Fibroblast of lung (primary cell): Measurements from ENCODE around the gene ARHGAP44. TPM values are rescaled to one million over a fixed set of nuclear protein-coding genes. Genes with fewer than 3 reads are reported as not detected.

Source experiments
- DNase-seq, 2 donors: peaks; one replicate each; pipeline versions ENCODE4 v3.0.0 to v3.0.0-alpha.2; 2010; ENCODE audit warnings: low read depth in 2 of 2
- H2AFZ ChIP-seq: 2 replicates; pipeline ENCODE4 v1.5.1; 2012; ENCODE audit warnings: low read length, control low read depth, inconsistent platforms
- H3K27ac ChIP-seq: 2 replicates; pipeline ENCODE4 v1.5.1; 2011; ENCODE audit warnings: low read length, control low read depth; ENCODE audit not compliant: insufficient read depth
- H3K27me3 ChIP-seq: 2 replicates; pipeline ENCODE4 v1.5.1; 2011; ENCODE audit warnings: mild to moderate bottlenecking, low read length; ENCODE audit not compliant: control insufficient read depth, insufficient read depth
- H3K36me3 ChIP-seq: 2 replicates; pipeline ENCODE4 v1.5.1; 2011; ENCODE audit warnings: low read length; ENCODE audit not compliant: control insufficient read depth, insufficient read depth
- H3K4me1 ChIP-seq: 2 replicates; pipeline ENCODE4 v1.5.1; 2011; ENCODE audit warnings: low read length; ENCODE audit not compliant: control insufficient read depth, insufficient read depth; ENCODE audit errors: extremely low read depth
- H3K4me2 ChIP-seq: 2 replicates; pipeline ENCODE4 v1.5.1; 2011; ENCODE audit warnings: low read length, control low read depth; ENCODE audit not compliant: insufficient read depth; ENCODE audit errors: extremely low read depth
- H3K4me3 ChIP-seq, 4 experiments: fragments of 200-600 bp in 1 of 4; sonication (generic) in 1 of 4; replicated peaks in 1 of 4; 2 replicates each; pipeline ENCODE4 v1.5.1; 2011 to 2016; ENCODE audit warnings: low read length in 4 of 4, low read depth in 3 of 4, mild to moderate bottlenecking in 3 of 4, control low read depth in 2 of 4, inconsistent platforms in 1 of 4, mixed read lengths in 1 of 4; ENCODE audit not compliant: insufficient read depth in 1 of 4; ENCODE audit errors: control extremely low read depth in 1 of 4
- H3K79me2 ChIP-seq: 2 replicates; pipeline ENCODE4 v1.5.1; 2012; ENCODE audit warnings: mild to moderate bottlenecking, low read length, inconsistent platforms; ENCODE audit not compliant: control insufficient read depth, insufficient read depth
- H3K9ac ChIP-seq: 2 replicates; pipeline ENCODE4 v1.5.1; 2011; ENCODE audit warnings: mild to moderate bottlenecking, low read length, control low read depth; ENCODE audit not compliant: insufficient read depth
- H3K9me3 ChIP-seq: 2 replicates; pipeline ENCODE4 v1.5.1; 2012; ENCODE audit warnings: low read depth, low read length; ENCODE audit not compliant: control insufficient read depth, insufficient read depth
- H4K20me1 ChIP-seq: 2 replicates; pipeline ENCODE4 v1.5.1; 2011; ENCODE audit warnings: low read length; ENCODE audit not compliant: control insufficient read depth, insufficient read depth; ENCODE audit errors: extremely low read depth
- CTCF ChIP-seq, 2 donors: IDR thresholded peaks in 1 of 2; conservative IDR thresholded peaks in 1 of 2; 1 replicate in 1 of 2; 2 replicates in 1 of 2; pipeline ENCODE4 v1.5.1; 2011 to 2012; ENCODE audit warnings: low read length in 2 of 2, control low read depth in 1 of 2, inconsistent platforms in 1 of 2, low read depth in 1 of 2, mild to moderate bottlenecking in 1 of 2
- EZH2 ChIP-seq: IDR thresholded peaks from 2 replicates; pipeline ENCODE4 v1.5.1; 2012; ENCODE audit warnings: low read length, control low read depth, mild to moderate bottlenecking; ENCODE audit errors: missing control alignments
- polyA plus RNA-seq, 2 donors: library from polyadenylated mRNA; depleted of rRNA in 1 of 2; stranded (reverse) in 1 of 2; unstranded in 1 of 2; fragments of >200 nt; gene quantifications; 2 replicates each; pipeline ENCODE4 v1.2.1, GENCODE V29; 2011 to 2012; ENCODE audit warnings: missing spikeins in 1 of 2
- total RNA-seq: library from RNA; depleted of rRNA; stranded (reverse); fragments of >200 nt; gene quantifications from 2 replicates; pipeline ENCODE4 v1.2.1, GENCODE V29; 2014

ARHGAP44 gene
- total and polyA plus RNA-seq, 2 donors (not counting 1 experiment from before 2014, with no cell fraction given), result 0.48 to 1.7 TPM

GRCh38 chr17:12815642-12816141 is 26.4 kb downstream of the ARHGAP44 start:
- H2AFZ ChIP-seq, result no peak overlapping the region
- H3K27ac ChIP-seq, result no peak overlapping the region
- H3K9me3 ChIP-seq, result no peaks in the 10 kb centered on the region
- no peaks in the 10 kb centered on the region for H3K4me1 ChIP-seq
- no peaks in the 10 kb centered on the region for H3K79me2 ChIP-seq
- no peaks in the 10 kb centered on the region for H3K27me3 ChIP-seq
- TF ChIP-seq EZH2 (no peak), CTCF (conservative IDR thresholded peaks at IDR 0.05 in 1 of 2, IDR thresholded peaks at IDR 0.05 in 1 of 2; ENCODE audit: low read depth in 1 of 2, low read length in 2 of 2) (no peak)
- no peaks in the 10 kb centered on the region for H4K20me1 ChIP-seq
- H3K4me3 ChIP-seq, result no peak overlapping the region
- H3K36me3 ChIP-seq, result no peaks in the 10 kb centered on the region
- no peak overlapping the region for H3K9ac ChIP-seq
- no peak for DNase-seq
- no peak overlapping the region for H3K4me2 ChIP-seq

GRCh38 chr17:12821376-12821940 is 32.2 kb downstream of the ARHGAP44 start:
- H3K9ac ChIP-seq, result no peak overlapping the region
- no peak overlapping the region for H3K27ac ChIP-seq
- no peaks in the 10 kb centered on the region for H3K27me3 ChIP-seq
- H2AFZ ChIP-seq, result no peak overlapping the region
- peak in 1 of 2 donors; percentile 38 for DNase-seq
- no peak overlapping the region for H3K4me2 ChIP-seq
- H3K79me2 ChIP-seq, result no peaks in the 10 kb centered on the region
- no peaks in the 10 kb centered on the region for H3K9me3 ChIP-seq
- H3K4me1 ChIP-seq, result no peaks in the 10 kb centered on the region
- no peaks in the 10 kb centered on the region for H3K36me3 ChIP-seq
- no peak overlapping the region for H3K4me3 ChIP-seq
- no peaks in the 10 kb centered on the region for H4K20me1 ChIP-seq
- TF ChIP-seq EZH2, result no peak
- no peak for TF ChIP-seq CTCF (conservative IDR thresholded peaks at IDR 0.05 in 1 of 2, IDR thresholded peaks at IDR 0.05 in 1 of 2; ENCODE audit: low read depth in 1 of 2, low read length in 2 of 2)

- Histone ChIP-seq H3K9me3 (no peaks in the 10 kb centered on the region), H3K4me3 (no peak overlapping the region), H3K79me2 (no peaks in the 10 kb centered on the region), H3K27ac (no peak overlapping the region), H3K9ac (no peak overlapping the region), H3K4me1 (no peaks in the 10 kb centered on the region), H3K27me3 (no peaks in the 10 kb centered on the region), H4K20me1 (no peaks in the 10 kb centered on the region), H2AFZ (no peak overlapping the region), H3K36me3 (no peaks in the 10 kb centered on the region), H3K4me2 (no peak overlapping the region)
- TF ChIP-seq CTCF (conservative IDR thresholded peaks at IDR 0.05 in 1 of 2, IDR thresholded peaks at IDR 0.05 in 1 of 2; ENCODE audit: low read depth in 1 of 2, low read length in 2 of 2) (no peak), EZH2 (no peak)
- DNase-seq, result no peak
These were observed 37.1 kb downstream of the ARHGAP44 start for GRCh38 chr17:12826431-12826830.
